ENCODE measurements around the gene TPPP3.

DNA sequence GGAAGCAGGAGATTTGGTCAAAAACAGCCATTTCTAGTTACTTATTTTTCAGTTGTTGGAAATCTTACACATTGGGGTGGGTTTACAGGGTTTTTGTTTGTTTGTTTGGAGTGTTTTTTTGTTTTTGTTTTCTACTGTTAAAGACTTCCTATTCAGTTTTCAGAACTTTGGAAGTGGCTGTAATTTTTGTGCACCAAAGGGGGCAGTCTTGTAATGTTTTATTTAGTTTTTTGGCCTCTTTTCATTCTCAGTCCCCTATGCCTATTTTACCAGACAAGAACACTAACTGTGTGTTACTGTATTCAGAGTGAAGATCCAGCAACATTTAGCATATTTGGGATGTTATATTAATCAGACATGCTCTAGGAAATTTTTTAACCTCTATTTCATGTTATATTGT lies 20.6 kb downstream of the TPPP3 start:
- TF ChIP-seq, protein P1, sequence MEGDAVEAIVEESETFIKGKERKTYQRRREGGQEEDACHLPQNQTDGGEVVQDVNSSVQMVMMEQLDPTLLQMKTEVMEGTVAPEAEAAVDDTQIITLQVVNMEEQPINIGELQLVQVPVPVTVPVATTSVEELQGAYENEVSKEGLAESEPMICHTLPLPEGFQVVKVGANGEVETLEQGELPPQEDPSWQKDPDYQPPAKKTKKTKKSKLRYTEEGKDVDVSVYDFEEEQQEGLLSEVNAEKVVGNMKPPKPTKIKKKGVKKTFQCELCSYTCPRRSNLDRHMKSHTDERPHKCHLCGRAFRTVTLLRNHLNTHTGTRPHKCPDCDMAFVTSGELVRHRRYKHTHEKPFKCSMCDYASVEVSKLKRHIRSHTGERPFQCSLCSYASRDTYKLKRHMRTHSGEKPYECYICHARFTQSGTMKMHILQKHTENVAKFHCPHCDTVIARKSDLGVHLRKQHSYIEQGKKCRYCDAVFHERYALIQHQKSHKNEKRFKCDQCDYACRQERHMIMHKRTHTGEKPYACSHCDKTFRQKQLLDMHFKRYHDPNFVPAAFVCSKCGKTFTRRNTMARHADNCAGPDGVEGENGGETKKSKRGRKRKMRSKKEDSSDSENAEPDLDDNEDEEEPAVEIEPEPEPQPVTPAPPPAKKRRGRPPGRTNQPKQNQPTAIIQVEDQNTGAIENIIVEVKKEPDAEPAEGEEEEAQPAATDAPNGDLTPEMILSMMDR (IDR thresholded peaks at IDR 0.05): peak; percentile 21 to 32
- no peak for TF ChIP-seq POLR2AphosphoS5 (IDR thresholded peaks at IDR 0.05)

All from suprapubic skin (tissue), 3 donors.